ENCODE results near the gene YWHAG. TPM values are rescaled to one million over a fixed set of nuclear protein-coding genes. Genes with fewer than 3 reads are reported as not detected.
"Not testable (repeated sequence)": the region's sequence is repeated elsewhere in the genome, so short reads cannot be mapped to it uniquely, and the experiment has no call there.

Gene YWHAG
- total RNA-seq, 4 donors from 2014 or later: 52.8 to 97.7 (median 66.3) TPM

- 62 to 65% methylated on average over 9 of the region's 9 CpGs for WGBS, 2 donors
- intact Hi-C loops (cut with DNase I): no loop called here
- Histone ChIP-seq H3K4me3 (no peak overlapping the region), H3K27ac (peak overlapping the region; percentile 18 to 79 (median 69)), H3K27me3 (no peaks in the 10 kb centered on the region), H3K9me3 (no peaks in the 10 kb centered on the region), H3K4me1 (peaks cover 0 to 19% (median 8%) of the 10 kb centered on the region in 3 donors), H3K36me3 (no peaks in the 10 kb centered on the region)
- TF ChIP-seq POLR2A (IDR thresholded peaks at IDR 0.05) (no peak), CTCF (IDR thresholded peaks at IDR 0.05) (no peak)
- DNase-seq: no peak
These were observed 14.4 kb upstream of the YWHAG start for GRCh38 chr7:76372984-76373833.

- Histone ChIP-seq H3K27me3 (no peaks in the 10 kb centered on the region), H3K27ac (no peak overlapping the region), H3K36me3 (no peaks in the 10 kb centered on the region), H3K9me3 (no peaks in the 10 kb centered on the region), H3K4me3 (no peak overlapping the region), H3K4me1 (peaks cover 0 to 21% (median 8%) of the 10 kb centered on the region in 3 donors)
- no peak for DNase-seq
- TF ChIP-seq POLR2A (IDR thresholded peaks at IDR 0.05) (no peak), CTCF (IDR thresholded peaks at IDR 0.05) (no peak)
- intact Hi-C loops (cut with DNase I): no loop called here
- WGBS, 2 donors: 85 to 92% methylated on average over 3 of the region's 3 CpGs
These were observed 12.6 kb upstream of the YWHAG start for GRCh38 chr7:76371396-76371795.

GRCh38 chr7:76369018-76369417 is 10.2 kb upstream of the YWHAG start:
- Histone ChIP-seq H3K9me3 (no peaks in the 10 kb centered on the region), H3K27ac (no peak overlapping the region), H3K4me3 (no peak overlapping the region), H3K36me3 (no peaks in the 10 kb centered on the region), H3K4me1 (peaks cover 14 to 44% (median 29%) of the 10 kb centered on the region in 3 donors), H3K27me3 (no peaks in the 10 kb centered on the region)
- WGBS, 2 donors: 49 to 69% methylated on average over 5 to 6 of the region's 6 CpGs
- no peak for DNase-seq
- intact Hi-C loops (cut with DNase I): no loop called here
- TF ChIP-seq POLR2A (IDR thresholded peaks at IDR 0.05) (no peak), CTCF (IDR thresholded peaks at IDR 0.05) (no peak)

GRCh38 chr7:76368190-76368589 is 9.4 kb upstream of the YWHAG start:
- Histone ChIP-seq H3K36me3 (no peaks in the 10 kb centered on the region), H3K27me3 (no peaks in the 10 kb centered on the region), H3K4me1 (peaks cover 16 to 45% (median 32%) of the 10 kb centered on the region in 3 donors), H3K27ac (no peak overlapping the region), H3K9me3 (no peaks in the 10 kb centered on the region), H3K4me3 (no peak overlapping the region)
- no peak for DNase-seq
- TF ChIP-seq POLR2A (IDR thresholded peaks at IDR 0.05) (no peak), CTCF (IDR thresholded peaks at IDR 0.05) (no peak)
- WGBS, 2 donors: 86 to 94% methylated on average over 8 of the region's 8 CpGs
- intact Hi-C loops (cut with DNase I): no loop called here

GRCh38 chr7:76364198-76364584 is 5.4 kb upstream of the YWHAG start:
- 0 to 22% methylated on average over 3 to 4 of the region's 4 CpGs for WGBS, 2 donors
- H3K27ac ChIP-seq: peak overlapping the region; percentile 88 to 95 (median 88)
- peaks cover 24 to 49% (median 34%) of the 10 kb centered on the region in 3 donors for H3K4me1 ChIP-seq
- intact Hi-C loops (cut with DNase I): no loop called here
- no peaks in the 10 kb centered on the region for H3K36me3 ChIP-seq
- no peaks in the 10 kb centered on the region for H3K27me3 ChIP-seq
- H3K9me3 ChIP-seq: no peaks in the 10 kb centered on the region
- H3K4me3 ChIP-seq: peak overlapping the region in 2 of 4 donors; percentile 26 to 38
- DNase-seq: no peak
- TF ChIP-seq POLR2A (IDR thresholded peaks at IDR 0.05) (no peak), CTCF (IDR thresholded peaks at IDR 0.05) (no peak)

GRCh38 chr7:76363754-76364153 is 5.0 kb upstream of the YWHAG start:
- WGBS, 2 donors: 60 to 71% methylated on average over 3 of the region's 3 CpGs
- H3K4me1 ChIP-seq: peaks cover 24 to 45% (median 34%) of the 10 kb centered on the region in 3 donors
- peak overlapping the region; percentile 88 to 95 (median 88) for H3K27ac ChIP-seq
- H3K36me3 ChIP-seq; H3K27me3 ChIP-seq; intact Hi-C loops (cut with DNase I); H3K9me3 ChIP-seq; DNase-seq: not testable (repeated sequence)
- H3K4me3 ChIP-seq: peak overlapping the region in 1 of 4 donors; percentile 38

Data from esophagus squamous epithelium (tissue), 5 donors.